HEK293 (cell line): Measurements from ENCODE around the gene STARD4.

Experiments
- BCL11A ChIP-seq: fragments of 450-650 bp; formaldehyde crosslinking; IDR thresholded peaks from 2 replicates; pipeline ENCODE4 v1.5.1; 2016; ENCODE audit warnings: low read depth, missing biosample characterization, missing genetic modification characterization
- EGR2 ChIP-seq: fragments of 450-650 bp; formaldehyde crosslinking; IDR thresholded peaks from 2 replicates; pipeline ENCODE4 v1.5.1; 2016; ENCODE audit warnings: low read depth, missing biosample characterization, missing genetic modification characterization
- MEIS1 ChIP-seq: sonication (generic); formaldehyde crosslinking; IDR thresholded peaks from 2 replicates; pipeline ENCODE4 v1.8.1; 2022; ENCODE audit warnings: missing genetic modification reagents, mild to moderate bottlenecking, borderline replicate concordance
- MYNN ChIP-seq: fragments of 450-650 bp; formaldehyde crosslinking; IDR thresholded peaks from 2 replicates; pipeline ENCODE4 v1.5.1; 2016; ENCODE audit warnings: missing biosample characterization, missing genetic modification characterization, borderline replicate concordance
- OSR2 ChIP-seq: fragments of 450-650 bp; formaldehyde crosslinking; IDR thresholded peaks from 2 replicates; pipeline ENCODE4 v1.5.1; 2016; ENCODE audit warnings: missing biosample characterization, missing genetic modification characterization
- SCRT1 ChIP-seq: fragments of 450-650 bp; formaldehyde crosslinking; IDR thresholded peaks from 2 replicates; pipeline ENCODE4 v1.5.1; 2016; ENCODE audit warnings: missing biosample characterization, missing genetic modification characterization, borderline replicate concordance
- SP2 ChIP-seq: fragments of 450-650 bp; formaldehyde crosslinking; IDR thresholded peaks from 2 replicates; pipeline ENCODE4 v1.5.1; 2016; ENCODE audit warnings: missing biosample characterization, missing genetic modification characterization
- ZBTB21 ChIP-seq: fragments of 450-650 bp; formaldehyde crosslinking; IDR thresholded peaks from 2 replicates; pipeline ENCODE4 v1.5.1; 2017; ENCODE audit warnings: missing biosample characterization, missing genetic modification characterization
- ZFP3 ChIP-seq: fragments of 450-650 bp; formaldehyde crosslinking; IDR thresholded peaks from 2 replicates; pipeline ENCODE4 v1.5.1; 2016; ENCODE audit warnings: low read depth, missing biosample characterization, missing genetic modification characterization
- ZFP69B ChIP-seq: fragments of 450-650 bp; formaldehyde crosslinking; IDR thresholded peaks from 2 replicates; pipeline ENCODE4 v1.5.1; 2016; ENCODE audit warnings: missing biosample characterization, missing genetic modification characterization
- ZNF19 ChIP-seq: fragments of 450-650 bp; formaldehyde crosslinking; IDR thresholded peaks from 2 replicates; pipeline ENCODE4; 2016; ENCODE audit warnings: missing biosample characterization, missing genetic modification characterization, low read depth
- ZNF2 ChIP-seq: fragments of 450-650 bp; formaldehyde crosslinking; IDR thresholded peaks from 2 replicates; pipeline ENCODE4 v1.5.1; 2016; ENCODE audit warnings: missing biosample characterization, missing genetic modification characterization
- ZNF214 ChIP-seq: fragments of 450-650 bp; formaldehyde crosslinking; IDR thresholded peaks from 2 replicates; pipeline ENCODE4 v1.5.1; 2017; ENCODE audit warnings: missing biosample characterization, mild to moderate bottlenecking, missing genetic modification characterization, borderline replicate concordance
- ZNF23 ChIP-seq: fragments of 450-650 bp; formaldehyde crosslinking; IDR thresholded peaks from 2 replicates; pipeline ENCODE4 v1.5.1; 2016; ENCODE audit warnings: missing biosample characterization, missing genetic modification characterization, borderline replicate concordance
- ZNF24 ChIP-seq: fragments of 450-650 bp; formaldehyde crosslinking; IDR thresholded peaks from 2 replicates; pipeline ENCODE4 v1.5.1; 2016; ENCODE audit warnings: missing biosample characterization, missing genetic modification characterization
- ZNF248 ChIP-seq: fragments of 450-650 bp; formaldehyde crosslinking; IDR thresholded peaks from 2 replicates; pipeline ENCODE4 v1.5.1; 2017; ENCODE audit warnings: missing biosample characterization, missing genetic modification characterization
- ZNF354C ChIP-seq: fragments of 450-650 bp; formaldehyde crosslinking; IDR thresholded peaks from 2 replicates; pipeline ENCODE4 v1.5.1; 2016; ENCODE audit warnings: missing biosample characterization, missing genetic modification characterization, low read depth, borderline replicate concordance
- ZNF510 ChIP-seq: fragments of 450-650 bp; formaldehyde crosslinking; IDR thresholded peaks from 2 replicates; pipeline ENCODE4 v1.5.1; 2018; ENCODE audit warnings: mild to moderate bottlenecking, missing genetic modification characterization, missing biosample characterization; ENCODE audit not compliant: insufficient replicate concordance
- ZNF558 ChIP-seq: fragments of 450-650 bp; formaldehyde crosslinking; IDR thresholded peaks from 2 replicates; pipeline ENCODE4 v1.5.1; 2016; ENCODE audit warnings: missing biosample characterization, missing genetic modification characterization
- ZNF561 ChIP-seq: fragments of 450-650 bp; IDR thresholded peaks from 2 replicates; pipeline ENCODE4 v1.5.1; 2018; ENCODE audit warnings: missing biosample characterization, missing genetic modification characterization, borderline replicate concordance
- ZNF621 ChIP-seq: fragments of 450-650 bp; formaldehyde crosslinking; IDR thresholded peaks from 2 replicates; pipeline ENCODE4 v1.5.1; 2017; ENCODE audit warnings: missing biosample characterization, missing genetic modification characterization
- ZNF624 ChIP-seq: fragments of 450-650 bp; formaldehyde crosslinking; IDR thresholded peaks from 2 replicates; pipeline ENCODE4 v1.5.1; 2017; ENCODE audit warnings: missing biosample characterization, missing genetic modification characterization
- ZNF843 ChIP-seq: fragments of 450-650 bp; formaldehyde crosslinking; IDR thresholded peaks from 2 replicates; pipeline ENCODE4 v1.5.1; 2016; ENCODE audit warnings: missing biosample characterization, missing genetic modification characterization
- TF ChIP-seq, protein P1 (sequence below): fragments of 450-650 bp; formaldehyde crosslinking; IDR thresholded peaks from 2 replicates; pipeline ENCODE4 v1.5.1; 2016; ENCODE audit warnings: missing biosample characterization, missing genetic modification characterization
- TF ChIP-seq, protein P2 (sequence below): fragments of 450-650 bp; formaldehyde crosslinking; IDR thresholded peaks from 2 replicates; pipeline ENCODE4 v1.5.1; 2016; ENCODE audit warnings: missing biosample characterization, missing genetic modification characterization, borderline replicate concordance
- TF ChIP-seq, protein P3 (sequence below): fragments of 450-650 bp; formaldehyde crosslinking; IDR thresholded peaks from 2 replicates; pipeline ENCODE4 v1.5.1; 2016; ENCODE audit warnings: missing biosample characterization, missing genetic modification characterization
- TF ChIP-seq, protein P4 (sequence below): fragments of 450-650 bp; formaldehyde crosslinking; IDR thresholded peaks from 2 replicates; pipeline ENCODE4 v1.5.1; 2016; ENCODE audit warnings: missing biosample characterization, missing genetic modification characterization
- TF ChIP-seq, protein P5 (sequence below): fragments of 450-650 bp; formaldehyde crosslinking; IDR thresholded peaks from 2 replicates; pipeline ENCODE4 v1.5.1; 2016; ENCODE audit warnings: missing biosample characterization, missing genetic modification characterization
- TF ChIP-seq, protein P6 (sequence below): fragments of 450-650 bp; formaldehyde crosslinking; IDR thresholded peaks from 2 replicates; pipeline ENCODE4 v1.5.1; 2017; ENCODE audit warnings: missing biosample characterization, mild to moderate bottlenecking, missing genetic modification characterization, moderate library complexity

The STARD4 gene

DNA sequence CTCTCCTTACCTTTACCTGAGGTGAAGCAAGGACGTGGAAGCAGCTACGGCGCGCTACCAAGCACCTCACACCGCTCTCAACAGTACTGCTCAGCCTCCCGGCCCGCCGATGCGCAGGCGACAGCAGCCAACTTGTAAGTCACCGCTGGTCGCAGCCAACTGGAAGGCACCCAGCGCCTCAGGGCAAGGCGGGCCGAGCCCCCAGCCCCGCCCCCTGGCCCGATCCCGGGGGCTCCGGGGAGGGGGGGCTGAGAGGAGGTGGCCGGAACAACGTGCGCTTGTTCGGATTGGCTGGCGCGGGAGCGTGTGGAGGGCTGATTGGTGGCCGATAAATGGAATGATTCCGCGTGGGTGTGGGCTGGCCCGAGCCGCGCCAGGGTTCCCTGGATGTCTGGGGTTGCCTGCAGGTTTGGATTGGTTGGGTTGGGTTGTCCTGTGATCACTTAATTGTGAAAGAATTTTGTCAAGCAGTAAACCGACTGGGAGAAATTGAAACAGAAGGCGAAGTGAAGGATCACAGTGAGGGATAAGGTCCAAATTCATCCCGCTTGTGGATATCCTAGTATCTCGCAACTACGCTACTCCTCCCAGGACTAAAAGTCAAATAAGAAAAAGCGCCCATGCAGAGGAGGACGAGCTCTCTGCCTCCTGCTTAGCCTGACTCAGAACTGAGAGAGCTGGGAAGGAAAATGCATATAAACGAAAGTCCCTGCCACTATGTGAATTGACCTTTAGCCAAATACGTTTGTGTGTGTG, at the start of gene STARD4 (continued):
- TF ChIP-seq ZNF561 (peak; percentile 36; the same call in 1 of the 2 replicates), SCRT1 (tag by site-specific recombination) (no peak), ZFP3 (no peak), MEIS1 (CRISPR knock-in tag) (no peak), ZNF19 (tag by site-specific recombination) (no peak), ZNF248 (tag by site-specific recombination) (no peak), ZBTB21 (tag by site-specific recombination) (no peak), ZNF23 (no peak), ZNF621 (no peak), BCL11A (tag by site-specific recombination) (no peak), OSR2 (tag by site-specific recombination) (peak; percentile 44; the same call in 1 of the 2 replicates), ZNF843 (tag by site-specific recombination) (peak; percentile 59), ZNF354C (no peak), ZNF558 (tag by site-specific recombination) (no peak), ZNF510 (tag by site-specific recombination) (no peak), ZNF624 (tag by site-specific recombination) (no peak), ZNF24 (peak; percentile 37), ZNF214 (tag by site-specific recombination) (no peak), EGR2 (tag by site-specific recombination) (no peak; the same call in 1 of the 2 replicates), ZFP69B (no peak), SP2 (tag by site-specific recombination) (peak; percentile 99), MYNN (tag by site-specific recombination) (no peak), ZNF2 (tag by site-specific recombination) (peak; percentile 73; the same call in 1 of the 2 replicates)
- TF ChIP-seq, protein P1, sequence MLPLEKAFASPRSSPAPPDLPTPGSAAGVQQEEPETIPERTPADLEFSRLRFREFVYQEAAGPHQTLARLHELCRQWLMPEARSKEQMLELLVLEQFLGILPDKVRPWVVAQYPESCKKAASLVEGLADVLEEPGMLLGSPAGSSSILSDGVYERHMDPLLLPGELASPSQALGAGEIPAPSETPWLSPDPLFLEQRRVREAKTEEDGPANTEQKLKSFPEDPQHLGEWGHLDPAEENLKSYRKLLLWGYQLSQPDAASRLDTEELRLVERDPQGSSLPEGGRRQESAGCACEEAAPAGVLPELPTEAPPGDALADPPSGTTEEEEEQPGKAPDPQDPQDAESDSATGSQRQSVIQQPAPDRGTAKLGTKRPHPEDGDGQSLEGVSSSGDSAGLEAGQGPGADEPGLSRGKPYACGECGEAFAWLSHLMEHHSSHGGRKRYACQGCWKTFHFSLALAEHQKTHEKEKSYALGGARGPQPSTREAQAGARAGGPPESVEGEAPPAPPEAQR (tag by site-specific recombination) = no peak
- TF ChIP-seq, protein P2, sequence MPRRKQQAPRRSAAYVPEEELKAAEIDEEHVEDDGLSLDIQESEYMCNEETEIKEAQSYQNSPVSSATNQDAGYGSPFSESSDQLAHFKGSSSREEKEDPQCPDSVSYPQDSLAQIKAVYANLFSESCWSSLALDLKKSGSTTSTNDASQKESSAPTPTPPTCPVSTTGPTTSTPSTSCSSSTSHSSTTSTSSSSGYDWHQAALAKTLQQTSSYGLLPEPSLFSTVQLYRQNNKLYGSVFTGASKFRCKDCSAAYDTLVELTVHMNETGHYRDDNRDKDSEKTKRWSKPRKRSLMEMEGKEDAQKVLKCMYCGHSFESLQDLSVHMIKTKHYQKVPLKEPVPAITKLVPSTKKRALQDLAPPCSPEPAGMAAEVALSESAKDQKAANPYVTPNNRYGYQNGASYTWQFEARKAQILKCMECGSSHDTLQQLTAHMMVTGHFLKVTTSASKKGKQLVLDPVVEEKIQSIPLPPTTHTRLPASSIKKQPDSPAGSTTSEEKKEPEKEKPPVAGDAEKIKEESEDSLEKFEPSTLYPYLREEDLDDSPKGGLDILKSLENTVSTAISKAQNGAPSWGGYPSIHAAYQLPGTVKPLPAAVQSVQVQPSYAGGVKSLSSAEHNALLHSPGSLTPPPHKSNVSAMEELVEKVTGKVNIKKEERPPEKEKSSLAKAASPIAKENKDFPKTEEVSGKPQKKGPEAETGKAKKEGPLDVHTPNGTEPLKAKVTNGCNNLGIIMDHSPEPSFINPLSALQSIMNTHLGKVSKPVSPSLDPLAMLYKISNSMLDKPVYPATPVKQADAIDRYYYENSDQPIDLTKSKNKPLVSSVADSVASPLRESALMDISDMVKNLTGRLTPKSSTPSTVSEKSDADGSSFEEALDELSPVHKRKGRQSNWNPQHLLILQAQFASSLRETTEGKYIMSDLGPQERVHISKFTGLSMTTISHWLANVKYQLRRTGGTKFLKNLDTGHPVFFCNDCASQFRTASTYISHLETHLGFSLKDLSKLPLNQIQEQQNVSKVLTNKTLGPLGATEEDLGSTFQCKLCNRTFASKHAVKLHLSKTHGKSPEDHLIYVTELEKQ (tag by site-specific recombination) = no peak
- TF ChIP-seq, protein P3, sequence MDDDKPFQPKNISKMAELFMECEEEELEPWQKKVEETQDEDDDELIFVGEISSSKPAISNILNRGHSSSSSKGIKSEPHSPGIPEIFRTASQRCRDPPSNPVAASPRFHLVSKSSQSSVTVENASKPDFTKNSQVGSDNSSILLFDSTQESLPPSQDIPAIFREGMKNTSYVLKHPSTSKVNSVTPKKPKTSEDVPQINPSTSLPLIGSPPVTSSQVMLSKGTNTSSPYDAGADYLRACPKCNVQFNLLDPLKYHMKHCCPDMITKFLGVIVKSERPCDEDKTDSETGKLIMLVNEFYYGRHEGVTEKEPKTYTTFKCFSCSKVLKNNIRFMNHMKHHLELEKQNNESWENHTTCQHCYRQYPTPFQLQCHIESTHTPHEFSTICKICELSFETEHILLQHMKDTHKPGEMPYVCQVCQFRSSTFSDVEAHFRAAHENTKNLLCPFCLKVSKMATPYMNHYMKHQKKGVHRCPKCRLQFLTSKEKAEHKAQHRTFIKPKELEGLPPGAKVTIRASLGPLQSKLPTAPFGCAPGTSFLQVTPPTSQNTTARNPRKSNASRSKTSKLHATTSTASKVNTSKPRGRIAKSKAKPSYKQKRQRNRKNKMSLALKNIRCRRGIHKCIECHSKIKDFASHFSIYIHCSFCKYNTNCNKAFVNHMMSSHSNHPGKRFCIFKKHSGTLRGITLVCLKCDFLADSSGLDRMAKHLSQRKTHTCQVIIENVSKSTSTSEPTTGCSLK = no peak
- TF ChIP-seq, protein P4, sequence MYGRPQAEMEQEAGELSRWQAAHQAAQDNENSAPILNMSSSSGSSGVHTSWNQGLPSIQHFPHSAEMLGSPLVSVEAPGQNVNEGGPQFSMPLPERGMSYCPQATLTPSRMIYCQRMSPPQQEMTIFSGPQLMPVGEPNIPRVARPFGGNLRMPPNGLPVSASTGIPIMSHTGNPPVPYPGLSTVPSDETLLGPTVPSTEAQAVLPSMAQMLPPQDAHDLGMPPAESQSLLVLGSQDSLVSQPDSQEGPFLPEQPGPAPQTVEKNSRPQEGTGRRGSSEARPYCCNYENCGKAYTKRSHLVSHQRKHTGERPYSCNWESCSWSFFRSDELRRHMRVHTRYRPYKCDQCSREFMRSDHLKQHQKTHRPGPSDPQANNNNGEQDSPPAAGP (tag by site-specific recombination) = 0 out of 2 replicates have a peak, but pooled peaks have one; percentile 57
- TF ChIP-seq, protein P5, sequence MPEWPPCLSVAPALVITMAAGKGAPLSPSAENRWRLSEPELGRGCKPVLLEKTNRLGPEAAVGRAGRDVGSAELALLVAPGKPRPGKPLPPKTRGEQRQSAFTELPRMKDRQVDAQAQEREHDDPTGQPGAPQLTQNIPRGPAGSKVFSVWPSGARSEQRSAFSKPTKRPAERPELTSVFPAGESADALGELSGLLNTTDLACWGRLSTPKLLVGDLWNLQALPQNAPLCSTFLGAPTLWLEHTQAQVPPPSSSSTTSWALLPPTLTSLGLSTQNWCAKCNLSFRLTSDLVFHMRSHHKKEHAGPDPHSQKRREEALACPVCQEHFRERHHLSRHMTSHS = no peak
- TF ChIP-seq, protein P6, sequence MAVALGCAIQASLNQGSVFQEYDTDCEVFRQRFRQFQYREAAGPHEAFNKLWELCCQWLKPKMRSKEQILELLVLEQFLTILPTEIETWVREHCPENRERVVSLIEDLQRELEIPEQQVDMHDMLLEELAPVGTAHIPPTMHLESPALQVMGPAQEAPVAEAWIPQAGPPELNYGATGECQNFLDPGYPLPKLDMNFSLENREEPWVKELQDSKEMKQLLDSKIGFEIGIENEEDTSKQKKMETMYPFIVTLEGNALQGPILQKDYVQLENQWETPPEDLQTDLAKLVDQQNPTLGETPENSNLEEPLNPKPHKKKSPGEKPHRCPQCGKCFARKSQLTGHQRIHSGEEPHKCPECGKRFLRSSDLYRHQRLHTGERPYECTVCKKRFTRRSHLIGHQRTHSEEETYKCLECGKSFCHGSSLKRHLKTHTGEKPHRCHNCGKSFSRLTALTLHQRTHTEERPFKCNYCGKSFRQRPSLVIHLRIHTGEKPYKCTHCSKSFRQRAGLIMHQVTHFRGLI = no peak
